SK-N-SH (cell line): ENCODE results near the gene C21orf91.

Experiments
- NRF1 ChIP-seq: IDR thresholded peaks from 2 replicates; pipeline ENCODE4 v1.6.1; 2012; ENCODE audit warnings: low read depth, mild to moderate bottlenecking, low read length
- TF ChIP-seq, protein P1 (sequence below): fragments of 200-600 bp; sonication (generic); IDR thresholded peaks from 2 replicates; pipeline ENCODE4 v1.6.1; 2017; ENCODE audit warnings: antibody characterized with exemption, mild to moderate bottlenecking, moderate library complexity

DNA sequence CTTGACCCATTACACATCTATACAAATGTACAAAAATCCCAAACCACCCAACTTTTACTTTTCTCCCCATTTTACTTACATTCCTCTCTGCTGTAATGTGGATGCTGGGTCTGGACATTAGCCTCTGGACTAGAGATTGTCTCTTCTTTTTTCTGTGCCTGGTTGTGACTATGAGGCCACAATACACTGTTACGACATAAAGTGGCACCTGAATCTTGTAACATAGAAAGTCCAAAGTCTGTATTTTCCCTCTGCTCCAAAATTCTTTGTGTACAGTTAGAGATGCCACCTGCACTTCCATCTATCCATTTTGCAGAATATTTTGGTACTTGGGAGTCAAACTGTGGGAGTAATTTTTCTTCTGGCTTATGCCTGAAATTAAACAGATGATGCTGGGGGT lies 22.7 kb downstream of the C21orf91 start:
- TF ChIP-seq NRF1, result no peak
- TF ChIP-seq, protein P1, sequence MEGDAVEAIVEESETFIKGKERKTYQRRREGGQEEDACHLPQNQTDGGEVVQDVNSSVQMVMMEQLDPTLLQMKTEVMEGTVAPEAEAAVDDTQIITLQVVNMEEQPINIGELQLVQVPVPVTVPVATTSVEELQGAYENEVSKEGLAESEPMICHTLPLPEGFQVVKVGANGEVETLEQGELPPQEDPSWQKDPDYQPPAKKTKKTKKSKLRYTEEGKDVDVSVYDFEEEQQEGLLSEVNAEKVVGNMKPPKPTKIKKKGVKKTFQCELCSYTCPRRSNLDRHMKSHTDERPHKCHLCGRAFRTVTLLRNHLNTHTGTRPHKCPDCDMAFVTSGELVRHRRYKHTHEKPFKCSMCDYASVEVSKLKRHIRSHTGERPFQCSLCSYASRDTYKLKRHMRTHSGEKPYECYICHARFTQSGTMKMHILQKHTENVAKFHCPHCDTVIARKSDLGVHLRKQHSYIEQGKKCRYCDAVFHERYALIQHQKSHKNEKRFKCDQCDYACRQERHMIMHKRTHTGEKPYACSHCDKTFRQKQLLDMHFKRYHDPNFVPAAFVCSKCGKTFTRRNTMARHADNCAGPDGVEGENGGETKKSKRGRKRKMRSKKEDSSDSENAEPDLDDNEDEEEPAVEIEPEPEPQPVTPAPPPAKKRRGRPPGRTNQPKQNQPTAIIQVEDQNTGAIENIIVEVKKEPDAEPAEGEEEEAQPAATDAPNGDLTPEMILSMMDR, result no peak
